ENCODE measurements around the gene DDX28.
"Not testable (repeated sequence)": the region's sequence is repeated elsewhere in the genome, so short reads cannot be mapped to it uniquely, and the experiment has no call there.

Gene DDX28

DNA sequence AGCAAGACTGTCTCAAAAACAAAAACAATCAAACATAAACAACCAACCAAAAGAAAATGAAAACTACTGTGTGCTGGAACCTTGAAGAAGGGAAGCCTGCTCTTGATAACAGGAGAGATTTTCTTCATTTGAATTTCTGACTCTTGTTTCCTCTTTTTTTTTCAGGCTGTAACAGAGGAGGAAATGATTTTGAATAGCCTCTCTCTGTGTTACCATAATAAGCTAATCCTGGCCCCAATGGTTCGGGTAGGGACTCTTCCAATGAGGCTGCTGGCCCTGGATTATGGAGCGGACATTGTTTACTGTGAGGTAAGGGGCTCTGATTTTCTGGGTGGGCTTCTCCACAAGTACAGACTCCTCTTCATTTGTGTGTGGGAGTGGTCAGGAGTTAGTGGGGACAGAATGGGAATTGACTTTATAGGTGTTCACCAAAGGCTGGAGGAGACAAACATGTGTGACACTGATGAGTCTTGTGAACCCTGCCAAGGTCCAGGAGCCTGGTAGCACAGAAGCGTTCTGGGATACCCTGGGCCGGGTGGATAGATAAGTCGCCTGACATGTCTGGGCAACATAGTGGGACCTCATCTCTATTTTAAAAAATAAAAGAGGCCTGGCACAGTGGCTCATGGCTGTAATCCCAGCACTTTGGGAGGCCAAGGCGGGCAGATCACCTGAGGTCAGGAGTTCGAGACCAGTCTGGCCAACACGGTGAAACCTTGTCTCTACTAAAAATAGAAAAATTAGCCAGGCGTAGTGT lies 15.0 kb upstream of the DDX28 start:
- no peak for DNase-seq

GRCh38 chr16:68035227-68035626 lies 12.2 kb upstream of the DDX28 start:
- DNase-seq, result no peak

GRCh38 chr16:68033101-68033500 lies 10.1 kb upstream of the DDX28 start:
- no peak for DNase-seq

DNA sequence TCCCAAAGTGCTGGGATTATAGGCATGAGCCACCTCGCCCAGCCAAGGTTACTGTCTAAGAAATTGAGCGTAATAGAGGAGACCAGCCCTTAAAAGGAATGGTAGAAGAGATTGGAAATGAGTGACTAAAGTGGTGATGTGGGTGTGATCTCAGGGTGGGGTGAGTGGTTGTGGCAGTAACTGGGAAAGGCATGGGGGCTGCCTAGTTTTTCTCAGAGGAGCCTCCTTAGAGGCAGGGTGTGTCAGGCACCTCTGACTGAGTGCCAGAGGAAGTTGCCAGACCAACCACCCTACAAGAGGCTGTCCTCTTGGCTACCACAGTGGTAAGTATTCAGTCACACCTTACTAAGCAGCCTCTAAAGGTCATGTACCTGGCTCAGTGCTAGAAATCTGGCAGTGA lies 8.9 kb upstream of the DDX28 start:
- DNase-seq, result peak; percentile 13

- not testable (repeated sequence) for DNase-seq
Measured at GRCh38 chr16:68030108-68030507, 7.1 kb upstream of the DDX28 start.

GRCh38 chr16:68028996-68029395 lies 6.0 kb upstream of the DDX28 start:
- DNase-seq, result no peak

DNA sequence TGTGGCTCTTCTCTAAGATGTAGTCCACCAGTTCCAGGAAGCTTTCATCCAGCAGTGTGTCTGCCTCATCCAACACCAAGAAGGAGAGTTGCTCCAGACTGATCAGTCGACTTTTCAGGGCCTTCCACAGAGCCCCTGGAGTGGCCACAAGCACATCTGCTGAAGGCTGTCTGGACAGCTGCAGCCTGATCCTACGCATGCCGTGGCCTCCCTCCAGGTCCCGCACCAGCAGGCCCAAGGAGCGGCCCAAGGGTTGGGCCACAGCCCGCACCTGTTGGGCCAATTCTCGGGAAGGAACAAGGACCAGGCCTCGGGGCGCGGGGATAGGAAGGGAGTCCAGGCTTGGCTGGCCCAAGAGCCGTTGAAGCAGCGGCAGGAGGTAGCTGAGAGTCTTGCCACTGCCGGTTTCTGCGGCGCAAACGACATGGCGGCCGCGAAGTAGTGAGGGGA lies 729 bp downstream of the DDX28 start:
- DNase-seq, result no peak

DNA sequence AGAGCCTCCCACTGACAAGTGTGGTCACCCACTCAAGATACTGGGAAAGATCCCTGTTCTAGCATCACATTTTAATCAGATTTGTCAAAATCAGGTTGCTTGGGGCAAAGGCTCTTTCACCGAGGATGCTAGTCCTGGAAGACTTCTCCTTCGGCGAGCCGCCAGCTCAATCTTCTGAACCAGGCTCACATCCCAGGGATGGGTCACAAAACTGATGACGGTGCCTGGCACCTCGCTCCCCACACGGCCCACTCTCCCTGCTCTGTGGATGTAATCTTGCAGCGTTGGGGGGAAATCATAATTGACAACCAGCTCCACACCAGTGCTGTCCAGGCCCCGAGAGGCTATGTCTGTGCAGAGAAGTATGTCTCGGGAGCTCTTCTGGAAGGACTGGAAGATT lies 1.5 kb downstream of the DDX28 start:
- no peak for DNase-seq

GRCh38 chr16:68019167-68019680 lies 3.8 kb downstream of the DDX28 start:
- no peak for DNase-seq

DNA sequence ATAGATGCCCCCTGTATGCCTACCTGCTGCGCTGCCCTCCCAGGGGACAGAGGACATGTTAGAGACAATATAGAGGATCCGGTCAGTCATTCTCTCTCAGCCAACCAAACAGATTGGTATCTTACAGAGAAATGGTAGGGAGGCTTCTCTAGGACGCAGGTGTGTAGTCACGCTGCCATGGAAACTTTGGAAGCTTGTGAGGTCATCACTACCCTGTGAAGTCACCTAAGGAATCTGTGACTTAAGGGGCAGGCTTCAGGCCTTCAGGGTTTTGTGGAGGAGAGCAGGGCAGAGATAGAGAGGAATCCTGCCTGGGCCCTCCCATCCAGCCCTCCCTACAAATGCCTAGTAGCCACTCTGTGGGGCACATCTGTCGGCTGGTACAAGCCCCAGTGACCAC lies 7.4 kb downstream of the DDX28 start, which contains the start of gene DPEP2NB:
Gene DPEP2NB, minus strand, starts transcription at position 231 of the 400 bp plus-strand sequence. Its CDS starts 141 bp downstream, at position 90.
- DNase-seq, result no peak

- peak; percentile 19 for DNase-seq
Measured at GRCh38 chr16:68013440-68013839, 9.6 kb downstream of the DDX28 start.

GRCh38 chr16:68009872-68010271 lies 13.2 kb downstream of the DDX28 start:
- not testable (repeated sequence) for DNase-seq

GRCh38 chr16:68009157-68009735 lies 13.8 kb downstream of the DDX28 start:
- DNase-seq, result no peak

- no peak for DNase-seq
Measured at GRCh38 chr16:68005786-68006286, 17.2 kb downstream of the DDX28 start.

DNA sequence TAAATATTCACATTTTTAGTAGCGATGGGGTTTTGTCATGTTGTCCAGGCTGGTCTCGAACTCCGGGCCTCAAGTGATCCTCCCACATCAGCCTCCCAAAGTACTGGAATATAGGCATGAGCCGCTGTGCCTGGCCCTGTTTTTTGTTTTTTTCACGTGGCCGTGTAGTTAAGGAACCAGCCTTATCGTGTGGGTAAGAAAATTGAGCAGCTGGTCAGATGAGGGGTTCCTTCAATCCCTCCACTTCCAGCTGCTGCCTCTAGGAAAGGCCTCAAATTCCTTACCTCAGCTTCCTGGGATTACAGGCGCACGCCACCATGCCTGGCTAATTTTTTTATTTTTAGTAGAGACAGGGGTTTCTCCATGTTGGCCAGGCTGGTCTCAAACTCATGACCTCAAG lies 17.8 kb downstream of the DDX28 start:
- DNase-seq, result no peak

- no peak for DNase-seq
Measured at GRCh38 chr16:68003031-68003430, 20.0 kb downstream of the DDX28 start.

DNA sequence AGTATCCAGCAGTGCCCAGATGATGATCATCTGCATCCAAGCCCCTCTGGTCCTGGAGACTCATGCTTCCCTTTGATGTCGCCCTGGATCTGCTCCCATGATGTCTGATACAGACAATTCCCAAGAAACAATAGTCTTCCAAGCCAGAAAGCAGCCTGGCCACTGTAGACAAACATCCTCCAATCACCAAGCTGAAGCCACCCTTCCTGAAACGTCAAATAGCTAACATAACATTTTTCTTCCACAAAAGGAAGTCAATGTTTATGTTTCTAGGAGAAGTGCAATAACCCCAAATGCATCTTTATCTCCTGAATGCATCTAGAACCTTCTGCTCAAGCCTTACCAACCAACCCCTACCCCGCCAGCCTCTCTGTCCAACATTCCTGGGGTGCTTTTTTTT lies 22.6 kb downstream of the DDX28 start:
- DNase-seq, result no peak

DNA sequence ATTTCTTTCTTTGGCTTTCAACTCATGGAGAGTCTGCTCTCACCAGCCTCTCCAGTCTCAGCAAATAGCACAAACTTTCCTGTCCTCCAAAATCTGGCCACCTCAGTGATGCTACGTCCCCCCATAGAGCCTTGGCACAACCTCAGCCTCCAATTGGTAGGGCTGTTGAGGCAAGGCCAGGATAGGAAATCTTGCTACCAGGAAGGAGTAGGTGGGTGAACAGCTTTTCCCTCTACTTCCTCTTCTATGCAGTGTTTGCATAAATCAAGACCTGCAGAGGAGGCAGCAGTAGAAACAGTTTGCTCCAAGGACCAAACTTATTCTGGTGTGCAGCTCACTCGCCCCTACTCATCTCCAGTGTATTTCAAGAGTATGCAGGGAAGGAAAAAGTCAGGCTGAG lies 23.0 kb downstream of the DDX28 start:
- no peak for DNase-seq

- DNase-seq, result not testable (repeated sequence)
Measured at GRCh38 chr16:67998779-67999688, 24.0 kb downstream of the DDX28 start, which contains the start of gene DPEP2. DPEP2 (minus strand) TSS chr16:67999484; CDS start chr16:67993212, 6,272 bp downstream.

DNA sequence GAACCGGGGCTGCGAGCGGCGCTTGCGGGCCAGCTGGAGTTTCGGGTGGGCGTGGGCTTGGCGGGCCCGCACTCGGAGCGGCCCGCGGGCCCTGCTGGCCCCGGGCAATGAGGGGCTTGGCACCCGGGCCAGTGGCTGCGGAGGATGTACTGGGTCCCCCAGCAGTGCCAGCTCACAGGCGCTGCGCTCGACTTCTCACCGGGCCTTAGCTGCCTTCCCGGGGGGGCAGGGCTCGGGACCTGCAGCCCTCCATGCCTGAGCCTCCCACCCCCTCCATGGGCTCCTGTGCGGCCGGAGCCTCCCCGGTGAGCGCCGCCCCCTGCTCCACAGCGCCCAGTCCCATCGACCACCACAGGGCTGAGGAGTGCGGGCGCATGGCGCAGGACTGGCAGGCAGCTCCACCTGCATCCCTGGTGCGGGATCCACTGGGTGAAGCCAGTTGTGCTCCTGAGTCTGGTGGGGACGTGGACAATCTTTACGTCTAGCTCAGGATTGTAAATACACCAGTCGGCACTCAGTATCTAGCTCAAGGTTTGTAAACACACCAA lies 24.7 kb downstream of the DDX28 start:
- DNase-seq, result not testable (repeated sequence)

GRCh38 chr16:67996666-67997065 lies 26.4 kb downstream of the DDX28 start:
- no peak for DNase-seq

- DNase-seq, result no peak
Measured at GRCh38 chr16:67995423-67995822, 27.6 kb downstream of the DDX28 start.

- not testable (repeated sequence) for DNase-seq
Measured at GRCh38 chr16:67994040-67994408, 29.0 kb downstream of the DDX28 start.

Measured in NK-92 treated with Interleukin-12 subunit alpha and Interleukin-12 subunit beta, amount 100 ng/mL, for 24 hours (cell line).